HG03342 (cell line): ENCODE results near the gene FCN1.

ENCODE experiments used
- ATAC-seq: cut with Tn5 transposase; IDR thresholded peaks from one replicate; pipeline ENCODE4 v1.9.1; 2021; ENCODE audit warnings: mild to moderate bottlenecking, moderate library complexity; ENCODE audit not compliant: unreplicated experiment

Gene FCN1

GRCh38 chr9:134951994-134952393, 34.3 kb upstream of the FCN1 start:
- ATAC-seq, result no peak

GRCh38 chr9:134951461-134951860, 33.7 kb upstream of the FCN1 start:
- no peak for ATAC-seq

GRCh38 chr9:134950386-134951210, 32.9 kb upstream of the FCN1 start:
- no peak for ATAC-seq

- ATAC-seq, result no peak
These were observed 32.1 kb upstream of the FCN1 start for GRCh38 chr9:134949681-134950385.

DNA sequence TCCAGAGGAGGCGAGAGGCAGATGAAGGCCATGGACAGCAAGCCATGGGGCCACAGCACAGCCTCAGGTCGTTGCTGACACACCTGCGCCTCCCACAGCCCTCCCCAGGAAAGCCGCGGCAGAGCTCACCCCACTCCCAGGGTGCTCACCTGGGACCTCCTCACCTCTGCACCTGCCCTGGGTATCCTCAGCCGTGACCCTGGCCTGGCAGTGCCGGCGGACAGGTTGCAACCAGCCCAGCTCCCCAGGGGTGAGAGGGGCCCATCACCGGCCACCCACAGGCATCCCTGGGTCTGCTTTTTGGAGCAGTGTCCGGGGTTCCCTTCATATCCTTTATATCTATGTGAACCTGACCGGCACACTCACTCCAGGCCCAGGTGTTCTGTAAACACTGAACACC, 30.4 kb upstream of the FCN1 start:
- ATAC-seq, result no peak

GRCh38 chr9:134947265-134947955, 29.7 kb upstream of the FCN1 start:
- ATAC-seq, result no peak

DNA sequence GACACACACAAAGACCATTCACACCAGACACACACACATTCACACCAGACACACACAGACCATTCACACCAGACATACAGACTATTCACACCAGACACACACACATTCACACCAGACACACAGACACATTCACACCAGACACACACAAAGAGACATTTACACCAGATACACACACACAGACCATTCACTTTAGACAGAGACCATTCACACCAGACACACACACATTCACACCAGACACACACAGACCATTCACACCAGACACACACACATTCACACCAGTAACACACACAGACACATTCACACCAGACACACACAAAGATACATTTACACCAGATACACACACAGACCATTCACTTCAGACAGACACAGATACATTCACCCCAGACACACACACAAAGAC, 29.0 kb upstream of the FCN1 start:
- ATAC-seq, result no peak

DNA sequence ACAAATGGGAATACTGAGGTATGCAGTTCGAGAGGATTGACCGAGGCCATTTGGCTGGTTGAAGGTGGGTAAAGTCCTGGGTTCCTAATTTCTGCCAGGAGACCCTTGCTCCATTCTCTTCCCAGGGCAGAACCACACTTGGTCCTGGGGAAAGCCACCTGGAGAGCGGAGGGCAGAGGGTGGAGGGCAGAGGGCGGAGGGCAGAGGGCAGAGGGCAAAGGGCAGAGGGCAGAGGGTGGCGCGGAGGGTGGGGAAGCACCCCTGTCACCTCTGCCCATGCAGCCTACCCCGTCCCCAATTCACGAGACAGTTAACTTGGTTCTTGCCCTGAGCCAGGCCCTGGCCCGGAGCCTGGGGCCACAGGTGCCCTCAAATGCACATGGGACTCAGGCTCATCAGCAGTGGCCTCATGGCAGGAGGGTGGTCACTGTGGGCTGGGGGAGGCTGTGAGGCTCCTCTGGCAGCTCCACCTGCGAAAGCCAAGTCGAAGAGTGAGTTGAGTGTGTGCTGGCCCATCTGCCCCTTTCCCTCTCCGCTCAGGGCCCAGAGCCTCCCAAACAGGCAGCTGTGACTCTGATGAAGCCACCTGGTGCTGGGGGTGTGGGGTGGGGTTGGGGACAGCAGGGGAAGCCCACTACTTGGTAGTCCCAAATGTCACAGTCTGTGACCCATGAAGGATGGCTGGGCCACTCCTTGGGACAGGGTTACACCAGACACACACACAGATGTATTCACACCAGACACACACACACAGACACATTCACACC, 28.0 kb upstream of the FCN1 start:
- ATAC-seq, result no peak

- no peak for ATAC-seq
These were observed 27.2 kb upstream of the FCN1 start for GRCh38 chr9:134944916-134945315.

DNA sequence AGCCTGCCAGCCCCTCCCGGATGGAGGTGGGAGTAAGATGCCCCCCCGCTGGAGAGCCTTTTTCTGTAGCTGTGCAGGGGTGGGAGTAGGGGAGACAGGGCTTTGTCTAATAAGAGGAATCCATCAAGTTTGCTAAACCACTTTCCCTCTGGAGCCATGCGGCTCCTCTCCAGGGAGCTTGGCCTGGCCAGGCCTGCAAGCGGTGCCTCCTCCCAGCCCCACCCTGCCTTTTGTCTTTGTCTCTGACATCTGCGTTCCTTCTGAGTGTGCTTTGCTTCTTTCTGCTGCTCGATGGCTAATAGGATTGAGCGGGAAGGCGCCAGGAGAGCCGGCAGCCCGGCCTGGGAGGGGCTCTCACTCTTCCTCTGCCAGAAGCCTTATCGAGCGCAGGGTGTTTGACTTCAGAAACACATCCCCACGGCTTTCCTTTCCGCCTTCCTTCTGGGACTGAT, 26.7 kb upstream of the FCN1 start:
- ATAC-seq, result no peak

DNA sequence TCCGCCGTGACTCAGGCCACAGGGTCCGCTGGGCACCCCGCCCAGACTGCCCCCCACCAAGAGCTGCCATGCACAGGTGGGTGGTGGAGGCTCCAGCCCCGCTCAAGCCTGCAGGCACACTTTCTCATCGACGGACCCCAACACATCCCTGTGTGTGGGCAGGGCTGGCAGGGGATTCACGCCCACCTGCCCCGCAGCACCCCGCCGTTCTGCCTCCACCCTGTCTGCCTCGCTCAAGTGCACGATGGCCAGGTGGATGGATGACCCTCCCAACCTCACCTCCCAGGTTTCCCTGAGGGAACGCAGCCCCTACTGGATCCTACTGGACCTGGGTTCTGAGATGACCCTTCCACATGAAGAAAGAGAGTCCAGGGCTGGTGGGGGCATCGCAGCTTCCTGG, 26.1 kb upstream of the FCN1 start:
- no peak for ATAC-seq

DNA sequence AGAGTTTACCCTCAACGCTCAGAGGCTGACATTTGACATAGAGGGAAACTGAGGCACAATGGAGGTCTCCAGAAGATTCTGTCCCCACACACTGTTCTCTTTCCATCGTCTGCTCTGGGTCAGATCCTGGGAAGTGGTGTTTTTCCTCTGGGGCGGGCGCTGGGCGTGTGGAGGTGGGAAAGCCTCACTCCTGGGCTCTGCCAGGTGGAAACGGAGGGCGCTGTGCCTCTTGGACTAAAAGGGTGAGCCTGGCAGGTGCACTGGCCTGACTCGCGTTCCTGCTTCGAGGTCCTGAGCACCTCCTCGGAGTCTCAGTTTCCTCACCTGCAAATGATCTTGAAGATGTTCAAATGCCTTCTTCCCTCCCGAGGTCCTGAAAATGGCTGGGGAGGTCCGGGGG, 25.7 kb upstream of the FCN1 start:
- no peak for ATAC-seq

DNA sequence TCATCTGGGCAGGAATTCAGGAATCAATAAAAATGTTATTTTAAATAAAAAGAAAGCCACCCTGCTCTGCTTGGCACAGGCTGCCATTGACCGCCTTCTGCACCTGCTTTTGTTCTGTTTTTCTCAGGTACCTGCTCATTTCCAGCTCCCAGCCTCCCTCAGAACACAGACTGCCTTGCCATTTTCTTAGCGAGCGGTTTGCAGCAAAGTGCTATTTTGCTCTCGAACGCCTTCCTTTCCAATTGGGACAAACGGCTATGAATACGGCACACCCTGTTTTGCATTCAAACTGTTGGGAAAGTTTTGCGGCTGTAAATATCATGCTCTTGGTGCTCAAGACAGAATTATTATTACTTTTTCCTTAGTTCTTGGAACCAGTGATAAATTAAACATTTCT, 25.1 kb upstream of the FCN1 start:
- no peak for ATAC-seq

- no peak for ATAC-seq
These were observed 24.5 kb upstream of the FCN1 start for GRCh38 chr9:134942011-134942787.

- no peak for ATAC-seq
These were observed 22.8 kb upstream of the FCN1 start for GRCh38 chr9:134940236-134941208.

- ATAC-seq, result no peak
These were observed 22.1 kb upstream of the FCN1 start for GRCh38 chr9:134939836-134940235.

- no peak for ATAC-seq
These were observed 21.5 kb upstream of the FCN1 start for GRCh38 chr9:134939080-134939733.

DNA sequence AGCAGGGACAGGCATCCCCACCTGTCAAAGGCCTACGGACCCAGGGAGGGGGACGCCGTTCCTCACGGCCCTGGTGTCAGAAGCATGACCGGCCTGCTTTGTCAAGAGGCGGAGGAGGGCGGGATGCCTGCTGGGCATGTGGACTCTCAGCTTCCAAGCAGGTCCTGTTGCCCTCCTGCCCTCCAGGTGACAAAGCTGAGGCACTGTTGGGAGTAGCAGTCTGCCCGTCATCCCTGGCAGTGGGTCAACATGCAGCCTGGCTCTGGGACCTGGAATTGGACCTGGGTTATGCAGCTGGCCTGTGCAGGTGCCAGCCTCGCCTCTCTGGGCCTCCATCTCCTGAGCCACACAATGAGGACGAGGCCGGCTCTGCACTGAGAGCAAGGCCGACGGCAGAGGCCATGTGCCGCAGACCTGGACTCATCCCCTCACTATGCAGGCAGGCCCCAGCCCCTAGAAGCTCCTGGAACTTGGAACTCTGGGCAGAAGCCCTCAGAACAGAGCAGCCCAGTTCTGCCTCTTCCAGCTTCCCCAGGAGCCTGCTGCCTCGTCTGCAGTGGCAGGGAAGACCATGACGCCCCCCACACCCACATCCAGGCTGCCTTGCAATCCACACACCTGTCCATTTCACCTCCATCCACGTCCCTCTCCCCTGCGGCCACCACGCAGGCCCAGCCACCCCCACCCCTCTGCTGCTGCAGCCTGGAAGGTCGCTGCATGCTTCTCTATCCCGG, 20.8 kb upstream of the FCN1 start:
- no peak for ATAC-seq
